ENCODE results near the gene ATP2B2. TPM values are rescaled to one million over a fixed set of nuclear protein-coding genes. Genes with fewer than 3 reads are reported as not detected.

ATP2B2 gene
- total and polyA plus RNA-seq, 12 donors: 0.37 to 3.0 (median 1.6) TPM

DNA sequence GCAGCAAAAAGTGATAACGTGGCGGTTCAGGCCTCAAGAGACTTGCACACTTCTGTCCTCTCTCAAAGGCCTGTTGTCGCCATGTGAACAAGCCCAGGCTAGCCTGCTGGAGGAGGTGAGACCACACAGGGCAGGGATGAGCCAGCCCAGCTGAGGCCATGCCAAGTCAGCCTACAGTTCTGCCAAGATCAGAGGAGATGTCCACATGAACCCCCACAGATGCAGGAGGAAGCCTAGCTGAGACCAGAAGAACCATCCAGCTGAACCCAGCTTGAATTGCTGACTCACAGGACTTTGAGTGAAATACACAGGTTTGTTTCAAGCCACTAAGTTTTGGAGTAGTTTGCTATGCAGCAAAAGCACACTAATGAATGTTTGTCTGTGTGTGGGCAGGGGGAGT, 134.2 kb downstream of the ATP2B2 start:
- Histone ChIP-seq H3K9me3 (replicated peaks in 1 of 3) (no peaks in the 10 kb centered on the region), H3K27ac (no peak overlapping the region), H3K27me3 (no peaks in the 10 kb centered on the region), H3K4me1 (replicated peaks in 1 of 2) (no peaks in the 10 kb centered on the region), H3K36me3 (replicated peaks in 1 of 2) (no peaks in the 10 kb centered on the region), H3K4me3 (no peak overlapping the region)
- 90 to 100% (median 94%) methylated on average over 2 to 3 of the region's 3 CpGs for WGBS, 4 donors
- TF ChIP-seq POLR2A (IDR thresholded peaks at IDR 0.05): no peak
- TF ChIP-seq, protein P1, sequence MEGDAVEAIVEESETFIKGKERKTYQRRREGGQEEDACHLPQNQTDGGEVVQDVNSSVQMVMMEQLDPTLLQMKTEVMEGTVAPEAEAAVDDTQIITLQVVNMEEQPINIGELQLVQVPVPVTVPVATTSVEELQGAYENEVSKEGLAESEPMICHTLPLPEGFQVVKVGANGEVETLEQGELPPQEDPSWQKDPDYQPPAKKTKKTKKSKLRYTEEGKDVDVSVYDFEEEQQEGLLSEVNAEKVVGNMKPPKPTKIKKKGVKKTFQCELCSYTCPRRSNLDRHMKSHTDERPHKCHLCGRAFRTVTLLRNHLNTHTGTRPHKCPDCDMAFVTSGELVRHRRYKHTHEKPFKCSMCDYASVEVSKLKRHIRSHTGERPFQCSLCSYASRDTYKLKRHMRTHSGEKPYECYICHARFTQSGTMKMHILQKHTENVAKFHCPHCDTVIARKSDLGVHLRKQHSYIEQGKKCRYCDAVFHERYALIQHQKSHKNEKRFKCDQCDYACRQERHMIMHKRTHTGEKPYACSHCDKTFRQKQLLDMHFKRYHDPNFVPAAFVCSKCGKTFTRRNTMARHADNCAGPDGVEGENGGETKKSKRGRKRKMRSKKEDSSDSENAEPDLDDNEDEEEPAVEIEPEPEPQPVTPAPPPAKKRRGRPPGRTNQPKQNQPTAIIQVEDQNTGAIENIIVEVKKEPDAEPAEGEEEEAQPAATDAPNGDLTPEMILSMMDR (IDR thresholded peaks at IDR 0.05): no peak
- intact Hi-C loops (cut with DNase I): no loop called here
- no peak for DNase-seq

DNA sequence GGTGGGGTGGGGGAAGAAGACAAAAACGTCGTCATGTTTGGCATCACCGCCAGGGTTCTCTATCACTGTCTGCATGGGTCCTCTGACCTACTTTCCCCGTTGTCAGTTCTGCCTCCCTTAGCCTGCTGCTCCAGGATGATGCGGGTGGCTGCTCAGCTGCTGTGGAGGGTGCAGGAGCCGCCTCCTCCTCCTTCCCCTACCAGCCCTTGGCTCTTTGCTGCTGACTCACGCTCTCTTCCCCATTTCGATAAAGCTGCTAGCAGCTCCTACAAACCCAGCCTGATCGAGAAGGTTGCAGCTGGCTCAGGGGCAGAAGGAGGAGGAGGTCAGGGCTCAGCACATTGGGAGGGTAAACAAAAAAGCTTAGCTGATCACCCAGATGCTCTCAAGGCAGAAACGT, 135.0 kb downstream of the ATP2B2 start:
- intact Hi-C loops (cut with DNase I): no loop called here
- Histone ChIP-seq H3K4me1 (replicated peaks in 1 of 2) (no peaks in the 10 kb centered on the region), H3K27me3 (no peaks in the 10 kb centered on the region), H3K27ac (no peak overlapping the region), H3K36me3 (replicated peaks in 1 of 2) (no peaks in the 10 kb centered on the region), H3K4me3 (no peak overlapping the region), H3K9me3 (replicated peaks in 1 of 3) (no peaks in the 10 kb centered on the region)
- TF ChIP-seq POLR2A (IDR thresholded peaks at IDR 0.05): no peak
- TF ChIP-seq, protein P1 (IDR thresholded peaks at IDR 0.05): no peak
- 54 to 71% (median 60%) methylated on average over 9 to 10 of the region's 10 CpGs for WGBS, 4 donors
- no peak for DNase-seq

DNA sequence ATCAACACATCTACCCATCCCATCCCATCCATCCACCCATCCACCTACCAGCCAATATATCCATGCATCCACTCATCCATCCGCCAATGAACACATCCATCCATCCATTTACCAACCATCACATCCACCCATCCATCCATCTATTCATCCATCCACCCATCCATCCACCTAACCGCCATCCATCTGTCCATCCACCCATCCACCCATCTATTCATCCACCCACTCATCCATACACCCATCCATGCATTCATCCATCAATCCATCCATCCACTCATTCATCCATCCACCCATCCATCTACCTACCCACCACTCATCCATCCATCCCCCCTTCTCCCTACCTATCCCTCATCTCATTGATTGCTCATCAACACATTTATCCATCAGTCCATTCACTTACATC, 136.9 kb downstream of the ATP2B2 start:
- DNase-seq: no peak
- H3K4me3 ChIP-seq: no peak overlapping the region
- no peaks in the 10 kb centered on the region for H3K9me3 ChIP-seq (replicated peaks in 1 of 3)
- 88 to 99% (median 96%) methylated on average over 2 of the region's 2 CpGs for WGBS, 4 donors
- H3K36me3 ChIP-seq (replicated peaks in 1 of 2): no peaks in the 10 kb centered on the region
- no peaks in the 10 kb centered on the region for H3K27me3 ChIP-seq
- intact Hi-C loops (cut with DNase I): no loop called here
- TF ChIP-seq, protein P1 (IDR thresholded peaks at IDR 0.05): no peak
- no peak for TF ChIP-seq POLR2A (IDR thresholded peaks at IDR 0.05)
- H3K4me1 ChIP-seq (replicated peaks in 1 of 2): no peaks in the 10 kb centered on the region
- H3K27ac ChIP-seq: no peak overlapping the region

DNA sequence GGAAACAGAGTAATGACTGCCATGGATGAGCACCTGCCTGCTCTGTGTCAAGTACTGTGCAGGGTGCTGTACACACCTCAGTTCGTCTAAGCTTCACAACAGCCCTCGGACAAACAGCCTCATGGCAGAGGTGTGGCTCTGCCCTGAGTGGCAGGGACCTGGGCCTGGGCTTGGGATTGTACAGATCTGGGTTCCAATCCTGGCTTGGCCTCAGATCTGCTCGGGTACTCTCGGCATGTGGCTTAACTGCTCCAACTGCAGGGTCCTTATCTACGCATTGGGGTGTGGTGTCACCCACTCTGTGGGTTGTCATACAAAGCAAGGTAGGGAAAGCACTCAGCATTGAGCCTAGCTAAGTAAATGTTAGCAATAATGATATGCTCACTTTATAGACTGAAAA, 137.9 kb downstream of the ATP2B2 start:
- H3K36me3 ChIP-seq (replicated peaks in 1 of 2): no peaks in the 10 kb centered on the region
- H3K4me1 ChIP-seq (replicated peaks in 1 of 2): no peaks in the 10 kb centered on the region
- DNase-seq: no peak
- TF ChIP-seq POLR2A (IDR thresholded peaks at IDR 0.05): no peak
- TF ChIP-seq, protein P1 (IDR thresholded peaks at IDR 0.05): no peak
- H3K9me3 ChIP-seq (replicated peaks in 1 of 3): no peaks in the 10 kb centered on the region
- no peaks in the 10 kb centered on the region for H3K27me3 ChIP-seq
- H3K27ac ChIP-seq: no peak overlapping the region
- no peak overlapping the region for H3K4me3 ChIP-seq
- intact Hi-C loops (cut with DNase I): no loop called here
- WGBS, 4 donors: 88 to 97% (median 91%) methylated on average over 5 of the region's 5 CpGs
